H9 (cell line): ENCODE data around the gene CST6. TPM values are rescaled to one million over a fixed set of nuclear protein-coding genes. Genes with fewer than 3 reads are reported as not detected.

ENCODE experiments used
- DNase-seq: peaks from one replicate; pipeline ENCODE4 v3.0.0-alpha.2; 2017
- H2AFZ ChIP-seq: one replicate; pipeline ENCODE4 v1.6.1; 2013; ENCODE audit warnings: mild to moderate bottlenecking, low read length, control low read depth, moderate library complexity
- H2AK5ac ChIP-seq: 2 replicates; pipeline ENCODE4 v1.6.1; 2013; ENCODE audit warnings: low read length, control low read depth, mixed read lengths; ENCODE audit not compliant: insufficient read length
- H2BK120ac ChIP-seq: one replicate; pipeline ENCODE4 v1.6.1; 2013; ENCODE audit warnings: low read depth, mild to moderate bottlenecking, low read length, control low read depth, inconsistent platforms; ENCODE audit not compliant: poor library complexity, severe bottlenecking
- H2BK12ac ChIP-seq: 2 replicates; pipeline ENCODE4 v1.6.1; 2013; ENCODE audit warnings: low read length, control low read depth, mixed read lengths, low read depth; ENCODE audit not compliant: insufficient read length
- H2BK15ac ChIP-seq: 2 replicates; pipeline ENCODE4 v1.6.1; 2013; ENCODE audit warnings: low read depth, low read length, control low read depth
- H2BK20ac ChIP-seq: one replicate; pipeline ENCODE4 v1.6.1; 2013; ENCODE audit warnings: low read depth, mild to moderate bottlenecking, low read length, control low read depth, inconsistent platforms; ENCODE audit not compliant: poor library complexity, severe bottlenecking
- H2BK5ac ChIP-seq: 2 replicates; pipeline ENCODE4 v1.6.1; 2013; ENCODE audit warnings: low read length, control low read depth, mixed read lengths; ENCODE audit not compliant: insufficient read length
- H3K14ac ChIP-seq: 2 replicates; pipeline ENCODE4 v1.6.1; 2013; ENCODE audit warnings: low read length, control low read depth; ENCODE audit not compliant: insufficient read depth
- H3K18ac ChIP-seq: 2 replicates; pipeline ENCODE4 v1.6.1; 2013; ENCODE audit warnings: low read depth, mild to moderate bottlenecking, mixed read lengths, low read length, control low read depth; ENCODE audit not compliant: insufficient read length
- H3K23ac ChIP-seq: 2 replicates; pipeline ENCODE4 v1.6.1; 2013; ENCODE audit warnings: low read length, control low read depth, mixed read lengths, low read depth; ENCODE audit not compliant: insufficient read length
- H3K23me2 ChIP-seq: 2 replicates; pipeline ENCODE4 v1.6.1; 2013; ENCODE audit warnings: low read depth, mild to moderate bottlenecking, mixed read lengths, low read length, control low read depth; ENCODE audit not compliant: insufficient read length, poor library complexity, severe bottlenecking
- H3K27ac ChIP-seq: 2 replicates; pipeline ENCODE4 v1.5.1; 2013; ENCODE audit warnings: low read length, control low read depth, mixed read lengths, low read depth; ENCODE audit not compliant: insufficient read length
- H3K27me3 ChIP-seq: 2 replicates; pipeline ENCODE4 v1.6.1; 2013; ENCODE audit warnings: low read length, control low read depth, inconsistent platforms; ENCODE audit not compliant: insufficient read depth
- H3K4ac ChIP-seq: 2 replicates; pipeline ENCODE4 v1.6.1; 2013; ENCODE audit warnings: low read depth, mild to moderate bottlenecking, control low read depth, inconsistent platforms, low read length, moderate library complexity
- H3K4me1 ChIP-seq: 2 replicates; pipeline ENCODE4 v1.6.1; 2013; ENCODE audit warnings: low read length, control low read depth, inconsistent platforms; ENCODE audit not compliant: insufficient read depth
- H3K4me2 ChIP-seq: 2 replicates; pipeline ENCODE4 v1.6.1; 2013; ENCODE audit warnings: low read length, control low read depth, mixed read lengths; ENCODE audit not compliant: insufficient read length, insufficient read depth
- H3K56ac ChIP-seq: 2 replicates; pipeline ENCODE4 v1.6.1; 2013; ENCODE audit warnings: low read depth, mild to moderate bottlenecking, mixed read lengths, low read length, control low read depth; ENCODE audit not compliant: insufficient read length
- H3K79me1 ChIP-seq: 2 replicates; pipeline ENCODE4 v1.6.1; 2013; ENCODE audit warnings: low read depth, mild to moderate bottlenecking, moderate library complexity, low read length, control low read depth, inconsistent platforms; ENCODE audit not compliant: insufficient read depth, poor library complexity, severe bottlenecking
- H3K79me2 ChIP-seq: 2 replicates; pipeline ENCODE4 v1.6.1; 2013; ENCODE audit warnings: low read length, control low read depth, inconsistent platforms; ENCODE audit not compliant: insufficient read depth
- H3K9ac ChIP-seq: 2 replicates; pipeline ENCODE4 v1.6.1; 2013; ENCODE audit warnings: low read length, control low read depth, mixed read lengths; ENCODE audit not compliant: insufficient read length; ENCODE audit errors: extremely low read depth
- H3K9me3 ChIP-seq: one replicate; pipeline ENCODE4 v1.6.1; 2013; ENCODE audit warnings: low read depth, low read length, inconsistent platforms; ENCODE audit not compliant: control insufficient read depth
- H3T11ph ChIP-seq: one replicate; pipeline ENCODE4 v1.6.1; 2013; ENCODE audit warnings: mild to moderate bottlenecking, low read length, control low read depth, inconsistent platforms
- H4K20me1 ChIP-seq: one replicate; pipeline ENCODE4 v1.6.1; 2013; ENCODE audit not compliant: control insufficient read depth, insufficient read length, insufficient read depth
- H4K5ac ChIP-seq: 2 replicates; pipeline ENCODE4 v1.6.1; 2013; ENCODE audit warnings: low read depth, mild to moderate bottlenecking, mixed read lengths, low read length, control low read depth; ENCODE audit not compliant: insufficient read length
- H4K8ac ChIP-seq: replicated peaks from 2 replicates; pipeline ENCODE4 v1.6.1; 2013; ENCODE audit warnings: low read length, control low read depth, mixed read lengths, low read depth; ENCODE audit not compliant: insufficient read length
- H4K91ac ChIP-seq: 2 replicates; pipeline ENCODE4 v1.6.1; 2013; ENCODE audit warnings: low read depth, mild to moderate bottlenecking, moderate library complexity, mixed read lengths, low read length, control low read depth; ENCODE audit not compliant: insufficient read length
- H3K27ac Mint-ChIP-seq, 3 experiments: 2 replicates in 2 of 3; 3 replicates in 1 of 3; pipeline ENCODE4 v1.8.0; 2020 to 2021; ENCODE audit warnings: mixed read lengths in 3 of 3, mild to moderate bottlenecking in 1 of 3, moderate library complexity in 1 of 3
- H3K27me3 Mint-ChIP-seq: 2 replicates; pipeline ENCODE4 v1.8.0; 2021; ENCODE audit warnings: low read depth, mild to moderate bottlenecking, moderate library complexity, mixed read lengths
- H3K36me3 Mint-ChIP-seq, 3 experiments: 2 replicates in 2 of 3; 3 replicates in 1 of 3; pipeline ENCODE4 v1.8.0; 2020 to 2021; ENCODE audit warnings: low read depth in 3 of 3, mixed read lengths in 3 of 3; ENCODE audit not compliant: insufficient read depth in 1 of 3
- H3K4me1 Mint-ChIP-seq, 2 experiments: 2 replicates each; pipeline ENCODE4 v1.8.0; 2020; ENCODE audit warnings: mixed read lengths in 2 of 2
- H3K4me3 Mint-ChIP-seq, 2 experiments: 2 replicates in 1 of 2; 3 replicates in 1 of 2; pipeline ENCODE4 v1.8.0; 2020 to 2021; ENCODE audit warnings: mild to moderate bottlenecking in 2 of 2, mixed read lengths in 2 of 2, moderate library complexity in 1 of 2
- H3K9me3 Mint-ChIP-seq, 2 experiments: 2 replicates in 1 of 2; 3 replicates in 1 of 2; pipeline ENCODE4 v1.8.0; 2020; ENCODE audit warnings: mild to moderate bottlenecking in 2 of 2, mixed read lengths in 2 of 2, moderate library complexity in 1 of 2
- WGBS: extraction: QIAGEN DNeasy Blood & Tissue Kit; methylation state at CpG from one replicate; pipeline ENCODE4 v1.1.7; 2013; ENCODE audit warnings: missing lambda C conversion rate, low lambda C conversion rate, mixed read lengths; ENCODE audit not compliant: insufficient read length; ENCODE audit errors: extremely low coverage; 5-methylcytosine and 5-hydroxymethylcytosine counted together
- total RNA-seq: library from RNA; stranded (reverse); gene quantifications from 2 replicates; pipeline ENCODE4 v1.2.1, GENCODE V29; 2021
- TF ChIP-seq, protein P1 (sequence below): fragments of 200-600 bp; sonication (generic); conservative IDR thresholded peaks from 3 replicates; pipeline ENCODE4 v1.8.0; 2021; ENCODE audit warnings: antibody characterized with exemption, mild to moderate bottlenecking

The CST6 gene
- total RNA-seq, 1 experiment from 2014 or later: not detected

DNA sequence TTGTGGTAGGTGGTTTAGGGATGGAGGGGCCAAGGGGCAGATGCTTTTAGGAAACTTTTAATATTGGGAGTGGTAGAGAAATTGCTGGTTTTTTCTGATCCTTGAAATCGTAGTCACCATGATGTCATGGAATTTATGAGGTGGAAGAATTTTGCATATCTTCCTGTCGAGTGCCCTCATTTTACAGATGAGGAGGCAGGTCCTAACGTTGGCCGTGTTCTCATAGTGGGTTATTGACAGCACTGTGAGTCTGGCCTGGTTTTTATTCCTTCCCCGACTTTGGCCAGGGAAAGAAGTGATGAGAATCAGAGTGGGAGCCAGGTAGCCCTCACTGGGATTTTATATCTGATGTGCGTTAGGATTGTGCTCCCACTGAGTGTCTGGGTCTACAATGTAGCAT is 49.5 kb downstream of the CST6 start:
- Histone ChIP-seq H4K5ac (no peak overlapping the region), H3K4me2 (no peak overlapping the region), H3K79me1 (no peaks in the 10 kb centered on the region), H3K56ac (no peak overlapping the region), H2BK12ac (no peak overlapping the region), H3K27me3 (no peaks in the 10 kb centered on the region), H4K91ac (no peak overlapping the region), H3K9ac (no peak overlapping the region), H2BK5ac (no peak overlapping the region), H2AFZ (no peak overlapping the region), H3K14ac (no peak overlapping the region), H4K20me1 (no peaks in the 10 kb centered on the region), H3K27ac (no peak overlapping the region), H3K23me2 (no peaks in the 10 kb centered on the region), H3K79me2 (no peaks in the 10 kb centered on the region), H3K18ac (no peak overlapping the region), H2BK15ac (no peak overlapping the region), H3K23ac (no peak overlapping the region), H3K4me1 (no peaks in the 10 kb centered on the region), H3K4ac (no peak overlapping the region), H4K8ac (no peak overlapping the region), H2BK20ac (no peak overlapping the region), H3T11ph (no peak overlapping the region), H3K9me3 (no peaks in the 10 kb centered on the region), H2AK5ac (no peak overlapping the region), H2BK120ac (no peak overlapping the region)
- Mint-ChIP-seq H3K36me3 (peaks cover 72 to 97% (median 95%) of the 10 kb centered on the region in 3 experiments), H3K27ac (no peak overlapping the region), H3K9me3 (no peaks in the 10 kb centered on the region), H3K4me1 (no peaks in the 10 kb centered on the region), H3K27me3 (no peaks in the 10 kb centered on the region), H3K4me3 (no peak overlapping the region)
- no peak for DNase-seq
- TF ChIP-seq, protein P1, sequence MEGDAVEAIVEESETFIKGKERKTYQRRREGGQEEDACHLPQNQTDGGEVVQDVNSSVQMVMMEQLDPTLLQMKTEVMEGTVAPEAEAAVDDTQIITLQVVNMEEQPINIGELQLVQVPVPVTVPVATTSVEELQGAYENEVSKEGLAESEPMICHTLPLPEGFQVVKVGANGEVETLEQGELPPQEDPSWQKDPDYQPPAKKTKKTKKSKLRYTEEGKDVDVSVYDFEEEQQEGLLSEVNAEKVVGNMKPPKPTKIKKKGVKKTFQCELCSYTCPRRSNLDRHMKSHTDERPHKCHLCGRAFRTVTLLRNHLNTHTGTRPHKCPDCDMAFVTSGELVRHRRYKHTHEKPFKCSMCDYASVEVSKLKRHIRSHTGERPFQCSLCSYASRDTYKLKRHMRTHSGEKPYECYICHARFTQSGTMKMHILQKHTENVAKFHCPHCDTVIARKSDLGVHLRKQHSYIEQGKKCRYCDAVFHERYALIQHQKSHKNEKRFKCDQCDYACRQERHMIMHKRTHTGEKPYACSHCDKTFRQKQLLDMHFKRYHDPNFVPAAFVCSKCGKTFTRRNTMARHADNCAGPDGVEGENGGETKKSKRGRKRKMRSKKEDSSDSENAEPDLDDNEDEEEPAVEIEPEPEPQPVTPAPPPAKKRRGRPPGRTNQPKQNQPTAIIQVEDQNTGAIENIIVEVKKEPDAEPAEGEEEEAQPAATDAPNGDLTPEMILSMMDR: no peak
- whole genome bisulfite sequencing: no CpG with 5 or more reads among the region's 6 CpGs
